ENCODE measurements around the gene ZNF276.
"Not testable (repeated sequence)": the region's sequence is repeated elsewhere in the genome, so short reads cannot be mapped to it uniquely, and the experiment has no call there.

The ZNF276 gene

GRCh38 chr16:89697161-89697615 lies 24.1 kb upstream of the ZNF276 start:
- DNase-seq = peak; percentile 92 to 96

GRCh38 chr16:89697616-89698331 lies 23.6 kb upstream of the ZNF276 start:
- DNase-seq = peak; percentile 62 to 86

DNA sequence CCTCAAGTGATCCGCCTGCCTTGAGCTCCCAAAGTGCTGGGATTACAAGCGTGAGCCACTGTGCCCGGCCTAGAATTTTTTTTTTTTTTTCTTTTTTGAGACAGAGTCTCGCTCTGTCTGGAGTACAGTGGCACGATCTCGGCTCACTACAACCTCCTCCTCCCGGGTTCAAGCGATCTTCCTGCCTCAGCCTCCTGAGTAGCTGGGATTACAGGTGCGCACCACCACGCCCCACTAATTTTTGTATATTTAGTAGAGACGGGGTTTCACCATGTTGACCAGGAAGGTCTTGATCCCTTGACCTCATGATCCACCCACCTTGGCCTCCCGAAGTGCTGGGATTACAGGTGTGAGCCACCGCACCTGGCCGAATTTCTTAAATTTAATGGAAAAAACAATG lies 22.6 kb upstream of the ZNF276 start:
- DNase-seq = not testable (repeated sequence)

GRCh38 chr16:89699629-89700099 lies 21.7 kb upstream of the ZNF276 start:
- DNase-seq = not testable (repeated sequence)

DNA sequence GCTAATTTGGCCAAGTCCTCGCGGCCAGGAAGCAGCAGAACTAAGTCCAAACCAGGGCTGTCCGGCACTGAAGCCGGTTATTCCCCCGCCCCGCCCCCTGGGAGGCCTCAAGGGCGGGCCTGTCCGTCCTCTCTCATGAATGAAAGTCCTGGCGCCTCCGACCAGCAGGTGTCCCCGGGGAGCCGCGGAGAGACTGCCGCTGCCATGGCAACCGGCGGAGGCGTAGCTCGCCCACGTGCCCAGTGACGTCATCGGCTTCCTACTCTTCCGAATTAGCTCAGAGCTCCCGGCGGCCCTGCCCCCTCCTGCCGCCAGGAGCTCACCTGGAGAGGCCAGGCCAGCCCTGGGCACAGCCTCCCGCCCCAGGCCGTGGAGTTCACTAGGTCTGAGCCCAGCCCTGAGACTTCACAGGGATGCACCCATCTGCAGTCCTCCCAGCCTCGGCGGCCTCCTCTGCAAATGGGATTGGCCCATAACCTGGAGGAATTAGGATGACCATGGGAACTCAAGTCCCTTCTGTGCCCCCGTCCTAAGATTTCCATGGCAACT lies 21.2 kb upstream of the ZNF276 start:
- peak; percentile 99 to 100 for DNase-seq

DNA sequence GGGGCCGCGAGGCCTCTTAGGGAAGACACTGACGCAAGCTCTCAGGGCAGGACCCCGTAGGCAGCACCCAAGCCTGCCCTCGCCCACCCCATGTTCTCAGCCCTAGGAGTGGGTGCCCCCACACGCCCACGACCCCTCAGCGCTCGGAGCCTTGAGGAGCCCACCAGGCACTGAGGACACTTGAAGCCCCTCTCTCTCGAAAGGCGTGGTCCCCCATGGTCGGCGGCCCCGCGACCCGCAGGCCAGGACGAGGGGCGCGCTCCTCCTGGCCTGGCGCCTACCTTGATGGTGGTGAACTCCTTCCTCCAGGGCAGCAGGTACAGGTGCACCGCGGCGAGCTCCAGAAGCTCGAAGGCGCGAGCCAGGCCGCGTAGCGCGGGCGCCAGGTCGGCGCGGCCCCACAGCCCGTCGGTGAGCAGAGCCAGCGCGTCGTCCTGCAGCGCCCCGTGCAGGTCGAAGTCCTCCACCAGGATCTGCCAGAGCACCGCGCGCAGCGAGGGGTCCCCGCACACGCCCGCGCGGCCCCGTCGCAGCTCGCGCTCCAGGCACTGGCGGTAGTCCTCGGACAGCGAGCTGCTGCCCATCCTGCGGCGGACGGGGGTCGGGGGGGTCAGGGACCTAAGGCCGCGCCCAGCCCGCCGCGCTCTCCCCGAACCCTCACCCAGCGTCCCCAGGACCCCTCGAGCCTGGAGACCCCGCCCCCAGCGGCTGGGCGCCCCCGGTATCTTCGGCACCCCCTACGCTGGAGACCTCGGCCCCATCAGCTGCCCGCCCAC lies 20.5 kb upstream of the ZNF276 start:
- peak; percentile 49 to 65 for DNase-seq

DNA sequence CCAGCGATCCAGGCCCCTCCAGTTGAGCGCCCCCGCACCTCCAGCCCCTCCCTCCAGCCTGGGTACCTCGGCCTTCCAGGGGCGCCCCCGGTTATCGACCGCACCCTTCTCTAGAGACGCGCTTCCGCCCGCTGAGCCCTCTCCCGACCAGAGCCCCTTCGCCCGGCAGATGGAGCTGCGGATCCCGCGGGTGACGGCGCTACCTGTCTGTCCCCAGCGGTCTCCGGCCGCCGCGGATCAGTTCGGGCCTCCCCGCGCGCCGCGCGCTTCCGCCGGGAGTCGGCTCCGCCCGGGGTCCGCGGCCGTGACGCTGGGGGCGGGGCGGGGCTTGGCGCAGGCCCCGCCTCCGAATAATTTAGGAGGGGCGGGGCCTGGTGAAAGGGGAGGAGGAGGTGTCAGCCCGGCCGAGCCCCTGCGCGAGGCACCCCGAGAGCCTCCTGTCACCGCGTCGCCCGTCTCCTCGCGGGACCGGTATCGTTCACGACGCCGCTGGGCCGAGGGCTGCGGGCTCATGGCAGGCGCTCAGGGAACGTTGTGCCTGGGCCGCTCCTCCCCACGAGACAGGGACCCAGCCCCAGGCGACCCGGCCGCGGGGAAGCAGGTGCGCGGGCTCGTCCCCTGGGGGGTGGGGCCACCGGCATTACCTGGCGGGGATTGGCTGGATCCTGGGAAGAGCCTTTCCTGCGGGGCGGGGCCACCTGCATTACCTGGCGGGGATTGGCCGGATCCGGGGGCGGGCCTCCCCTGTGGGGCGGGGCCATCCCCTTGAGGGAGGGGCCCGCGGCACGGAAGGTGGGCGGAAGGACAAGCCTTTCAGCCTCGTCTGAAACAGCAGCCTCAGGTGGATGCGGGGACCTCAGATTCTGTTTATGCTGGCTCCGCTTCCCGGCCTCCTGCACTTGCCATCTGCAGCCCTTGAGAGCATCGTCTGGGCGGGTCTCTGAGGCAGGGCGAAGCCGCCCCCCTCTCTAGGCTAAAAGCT lies 19.6 kb upstream of the ZNF276 start, which contains the start of gene SPATA2L:
SPATA2L (minus strand) TSS at position 281 of the 982 bp plus-strand sequence. CDS start 473 bp downstream, outside the sequence.
- peak; percentile 93 to 98 for DNase-seq

GRCh38 chr16:89704281-89704680 lies 17.1 kb upstream of the ZNF276 start:
- DNase-seq = no peak

DNA sequence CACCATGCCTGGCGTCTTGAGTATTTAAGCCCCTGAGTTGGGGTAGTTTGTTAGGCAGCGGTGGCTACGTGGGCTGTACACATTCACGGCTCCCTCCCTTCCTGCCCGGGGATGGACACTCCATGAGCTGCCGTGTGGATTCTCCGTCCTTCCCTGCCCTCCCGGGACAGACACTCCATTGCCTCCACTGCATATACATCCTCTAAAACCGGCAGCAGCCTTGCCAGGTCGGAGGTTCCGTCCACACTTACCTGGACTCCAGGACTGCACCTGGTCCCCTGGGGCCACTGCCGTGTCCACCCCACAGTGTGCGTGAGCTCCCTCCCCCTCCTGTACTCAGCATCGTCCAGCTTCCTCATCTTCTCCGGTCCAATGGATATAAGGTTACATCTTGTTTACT lies 16.3 kb upstream of the ZNF276 start:
- DNase-seq = no peak

DNA sequence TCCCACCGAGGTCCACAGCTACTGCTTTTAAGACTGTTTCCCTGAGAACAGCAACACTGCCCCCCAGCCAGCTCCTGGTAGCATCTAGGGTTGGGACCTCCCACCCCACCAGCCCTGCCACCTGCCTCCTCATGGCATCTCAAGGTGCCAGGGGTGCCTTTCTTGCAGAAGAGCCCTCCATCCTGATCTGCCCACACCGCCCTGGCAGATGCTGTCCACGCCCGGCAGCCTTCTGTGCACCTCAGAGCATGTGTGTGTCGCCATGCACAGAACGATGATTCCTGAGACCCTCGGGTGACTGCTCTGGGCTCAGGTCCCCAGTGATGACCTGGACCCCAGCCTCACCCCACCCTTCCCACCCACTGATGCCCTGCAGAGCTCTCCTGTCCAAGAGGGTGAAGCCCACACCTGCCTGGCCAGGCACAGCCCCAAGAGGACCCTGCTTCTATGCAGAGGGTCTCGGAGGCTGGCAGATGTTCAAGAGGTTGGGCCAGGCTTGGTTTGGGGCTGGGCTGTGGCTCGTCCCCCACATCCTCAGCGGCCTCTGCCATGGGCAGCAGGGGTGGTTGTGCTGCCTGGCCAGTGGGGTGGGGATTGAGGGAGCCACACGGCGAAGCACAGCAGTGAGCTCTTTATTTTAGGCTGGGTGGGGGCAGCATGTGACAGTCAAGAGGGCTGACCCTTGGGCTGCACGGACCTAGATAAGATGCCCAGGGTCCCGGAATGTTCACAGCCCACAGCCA lies 14.6 kb upstream of the ZNF276 start:
- DNase-seq = no peak

- no peak for DNase-seq
These were observed 13.6 kb upstream of the ZNF276 start for GRCh38 chr16:89707695-89708094.

- no peak for DNase-seq
These were observed 12.8 kb upstream of the ZNF276 start for GRCh38 chr16:89708481-89708931.

DNA sequence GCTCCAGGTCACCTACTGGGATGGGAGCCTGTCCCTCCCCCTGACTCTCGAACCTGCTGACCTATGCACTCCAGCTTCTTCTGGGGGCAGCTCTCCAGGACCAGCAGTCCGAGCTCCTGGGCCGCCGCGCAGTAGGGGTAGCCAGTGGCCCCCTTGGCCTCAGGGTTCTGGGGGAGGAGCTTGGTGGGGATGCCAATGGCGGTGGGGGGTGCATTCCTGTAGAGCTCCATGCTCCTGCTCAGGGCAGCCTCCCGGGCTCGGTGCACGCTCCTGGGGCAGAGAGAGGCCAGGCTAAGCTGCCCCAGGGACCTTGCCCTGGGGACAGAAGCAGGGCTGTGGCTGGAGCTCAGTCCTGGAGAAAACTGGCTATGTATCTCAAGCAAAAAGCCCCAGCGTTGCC lies 12.2 kb upstream of the ZNF276 start:
- no peak for DNase-seq

GRCh38 chr16:89709716-89710432 lies 11.5 kb upstream of the ZNF276 start:
- DNase-seq = no peak

DNA sequence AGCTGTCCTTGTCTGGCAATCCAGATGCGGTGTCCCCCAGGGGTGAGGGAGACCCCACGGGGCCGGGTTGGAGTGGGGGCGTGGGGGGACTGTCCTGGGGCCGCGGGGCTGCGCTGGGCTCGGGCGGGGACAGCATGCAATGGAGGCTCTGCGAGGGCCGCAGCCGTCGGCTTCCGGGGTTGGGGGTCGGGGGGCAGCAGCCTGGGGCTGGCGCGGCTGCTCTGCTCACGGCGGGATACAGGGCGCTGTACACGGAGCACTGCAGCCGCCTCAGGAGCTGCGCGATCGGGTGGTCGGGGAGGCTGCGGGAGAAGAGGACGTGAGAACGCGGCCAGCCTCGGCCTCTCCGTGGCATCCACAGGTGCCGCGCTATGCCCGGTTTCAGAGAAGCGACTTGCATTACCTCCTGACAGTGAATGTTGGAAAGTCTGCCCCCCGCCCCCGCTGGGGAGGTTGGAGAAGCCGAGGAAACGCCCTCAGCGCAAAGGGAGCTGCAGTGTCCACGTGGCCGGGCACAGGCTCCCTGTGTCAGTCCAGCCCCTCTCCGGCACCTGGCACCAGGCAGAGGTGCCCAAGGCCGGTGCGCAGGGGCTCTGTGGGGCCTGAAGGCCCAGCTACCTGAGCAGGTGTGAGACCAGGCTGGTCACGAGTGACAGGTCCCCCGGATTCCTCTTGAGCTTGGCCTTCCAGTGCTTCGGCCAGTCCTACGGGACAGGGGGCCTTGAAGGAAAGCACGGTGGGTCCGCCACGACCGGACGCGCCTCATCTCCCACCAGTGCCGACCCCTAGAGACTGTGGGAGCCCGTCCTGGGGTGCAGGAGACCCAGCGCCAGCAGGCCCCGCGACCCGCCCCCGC lies 10.4 kb upstream of the ZNF276 start:
- no peak for DNase-seq

DNA sequence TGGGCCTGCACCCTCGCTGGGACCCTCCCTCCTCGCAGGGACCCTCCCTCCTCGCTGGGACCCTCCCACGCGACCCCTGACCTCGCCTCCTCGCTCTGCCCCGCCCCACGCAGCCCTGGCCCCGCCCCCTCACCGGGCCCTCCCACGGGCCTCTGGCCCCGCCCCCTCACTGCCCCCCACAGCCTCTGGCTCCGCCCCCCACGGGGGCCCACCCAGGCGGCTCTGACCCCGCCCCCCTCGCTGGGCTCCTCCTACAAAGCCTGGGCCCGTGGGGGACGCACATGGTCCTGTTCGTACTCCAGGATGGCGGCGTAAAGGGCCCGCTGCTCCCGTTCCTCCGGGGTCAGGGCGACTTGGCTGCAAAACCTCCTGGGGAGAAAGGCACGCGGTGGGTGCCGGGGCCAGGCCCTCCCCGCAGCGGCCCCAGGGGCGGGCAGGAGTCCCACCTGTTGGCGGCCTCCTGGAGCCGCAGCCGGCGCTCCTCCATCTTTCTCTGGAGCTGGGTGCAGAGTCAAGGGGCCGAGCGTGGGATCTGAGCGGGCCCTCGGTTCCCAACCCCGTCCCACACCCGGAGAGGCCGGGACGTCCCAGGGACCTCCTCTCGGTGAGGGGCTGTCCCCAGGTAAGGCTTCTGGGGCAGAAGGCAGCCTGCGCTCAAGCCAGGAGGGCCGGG lies 9.6 kb upstream of the ZNF276 start:
- peak; percentile 47 to 61 for DNase-seq

GRCh38 chr16:89712274-89712781 lies 9.0 kb upstream of the ZNF276 start:
- peak in 1 of 2 experiments; percentile 21 for DNase-seq

DNA sequence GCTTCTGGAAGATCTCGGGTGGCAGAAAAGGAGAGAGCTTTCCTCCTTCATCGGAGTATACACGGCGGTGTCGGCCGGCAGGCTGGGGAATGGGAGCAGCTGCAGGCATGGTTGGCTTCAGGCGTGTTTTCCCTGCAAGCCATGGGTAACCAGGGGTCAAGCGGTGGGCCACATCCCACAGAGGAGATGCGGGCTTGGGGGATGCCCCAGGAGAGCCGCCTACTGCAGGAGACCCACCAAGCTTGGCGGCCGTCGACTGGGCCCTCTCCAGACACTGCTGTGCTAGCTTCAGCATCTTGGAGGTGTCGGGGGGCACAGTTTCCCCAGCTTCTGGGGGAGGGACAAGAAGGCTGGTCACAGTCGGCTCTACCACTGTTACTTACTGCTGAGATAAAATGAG lies 4.8 kb upstream of the ZNF276 start:
- DNase-seq = no peak
